Measurements from ENCODE around the gene CHMP4A.

Gene CHMP4A

DNA sequence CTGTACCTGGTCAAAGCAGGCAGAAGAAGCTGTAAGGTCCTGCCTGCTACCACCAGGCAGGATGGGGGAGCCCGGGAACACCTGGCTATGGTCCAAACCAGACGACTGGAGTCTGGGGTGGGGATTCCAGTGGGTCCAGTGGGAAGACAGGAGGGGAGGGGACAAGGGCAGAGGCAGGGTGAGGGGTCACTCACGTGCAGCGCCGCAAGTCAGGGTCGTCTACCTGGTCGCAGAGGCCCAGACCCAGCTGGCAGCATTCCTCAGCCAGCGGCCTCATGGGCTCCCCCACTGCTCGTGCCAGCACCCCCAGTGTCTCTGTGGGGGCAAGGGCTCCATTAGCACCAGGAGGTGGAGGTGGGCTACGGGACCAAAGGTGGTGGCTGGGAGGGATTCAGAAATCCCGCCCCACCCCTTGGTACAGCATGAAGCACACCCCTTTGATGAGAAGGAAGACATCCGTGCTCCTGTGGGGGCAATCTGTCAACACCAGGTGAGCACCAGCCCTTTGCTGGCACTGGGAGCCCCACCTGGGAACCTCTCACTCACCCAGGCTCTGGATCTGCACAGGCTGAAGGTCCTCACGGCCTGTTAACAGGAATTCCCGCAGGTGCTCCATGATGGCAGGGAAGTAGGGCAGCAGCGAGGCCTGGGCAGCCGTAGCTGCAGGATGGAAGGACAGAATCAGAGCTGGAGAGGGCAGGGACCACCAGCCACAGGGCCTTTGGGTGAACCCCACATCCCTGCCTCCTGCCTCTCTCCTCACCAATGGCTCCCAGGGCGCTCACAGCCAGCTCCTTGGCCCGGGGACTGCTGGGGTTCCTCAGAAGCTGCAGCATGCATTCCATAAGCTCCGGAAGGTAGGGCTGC is 29.0 kb downstream of the CHMP4A start:
- no peak overlapping the region for H3K27ac Mint-ChIP-seq
- peaks cover 7% of the 10 kb centered on the region for H3K36me3 Mint-ChIP-seq
- H3K27me3 Mint-ChIP-seq: no peaks in the 10 kb centered on the region
- peaks cover 18% of the 10 kb centered on the region for H3K4me1 Mint-ChIP-seq (ENCODE audit: low read depth)
- no peaks in the 10 kb centered on the region for H3K9me3 Mint-ChIP-seq (ENCODE audit: low read depth)
- H3K4me3 Mint-ChIP-seq: no peak overlapping the region

DNA sequence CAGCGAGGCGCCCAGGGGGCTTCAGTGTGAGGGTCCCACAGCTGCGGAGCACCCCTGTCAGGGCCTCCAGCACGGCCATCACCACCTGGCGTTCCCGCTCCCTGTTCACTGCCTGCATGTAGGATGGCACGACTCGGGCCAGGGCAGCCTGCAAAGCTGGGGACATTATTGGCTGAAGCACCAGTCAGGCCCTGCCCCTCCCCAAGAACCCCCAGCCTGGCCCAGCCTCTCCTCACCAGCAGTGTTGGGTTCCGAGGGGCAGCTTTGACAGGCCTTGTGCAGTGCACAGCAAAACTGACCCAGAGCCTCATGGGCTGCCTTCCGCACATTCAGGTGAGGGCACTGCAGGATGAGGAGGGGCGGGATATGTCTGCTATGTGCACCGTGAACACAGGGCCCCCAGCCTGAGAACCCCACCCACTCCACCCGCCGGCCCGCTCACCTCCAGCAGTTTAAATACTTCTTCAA is 30.2 kb downstream of the CHMP4A start:
- peaks cover 5% of the 10 kb centered on the region for H3K36me3 Mint-ChIP-seq
- H3K4me1 Mint-ChIP-seq (ENCODE audit: low read depth): peaks cover 12% of the 10 kb centered on the region
- H3K4me3 Mint-ChIP-seq: no peak overlapping the region
- H3K9me3 Mint-ChIP-seq (ENCODE audit: low read depth): no peaks in the 10 kb centered on the region
- no peaks in the 10 kb centered on the region for H3K27me3 Mint-ChIP-seq
- no peak overlapping the region for H3K27ac Mint-ChIP-seq

DNA sequence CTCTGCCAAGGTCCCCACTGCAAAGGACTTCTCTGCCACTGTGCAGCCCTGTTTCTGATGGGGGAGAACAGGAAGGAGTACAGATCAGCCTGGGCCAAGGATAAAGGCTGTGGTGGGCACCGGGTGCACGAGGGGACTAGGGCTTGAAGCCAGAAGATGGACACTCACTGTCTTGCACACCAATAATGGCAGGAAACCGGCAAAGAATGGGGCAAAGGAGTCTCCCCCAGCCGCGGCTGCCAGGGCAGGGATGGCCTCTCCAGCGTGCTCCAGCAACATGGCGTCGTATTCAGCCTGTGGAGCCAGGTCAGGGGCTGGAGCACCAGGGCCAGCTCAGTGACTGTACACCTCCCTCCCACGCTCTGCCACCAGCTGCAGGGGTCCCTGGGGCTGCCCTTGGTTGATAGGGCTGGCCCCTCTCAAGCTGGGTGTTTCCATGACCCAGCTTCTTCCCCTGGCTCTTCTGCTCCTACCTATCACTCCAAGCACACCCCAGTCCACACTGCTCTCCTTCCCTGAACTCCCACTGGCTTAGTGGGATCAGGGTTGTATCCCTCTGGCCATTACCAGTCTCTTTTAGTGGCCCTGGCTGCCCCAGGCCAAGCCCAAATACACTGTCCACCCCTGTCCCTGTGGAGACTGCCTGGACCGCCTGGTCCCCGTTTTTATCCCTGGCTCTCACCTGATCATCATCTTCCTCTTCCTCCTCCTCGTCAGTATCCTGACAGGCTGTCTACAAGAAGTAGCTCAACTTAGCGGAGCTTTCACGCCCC is 31.0 kb downstream of the CHMP4A start:
- H3K36me3 Mint-ChIP-seq: peaks cover 3% of the 10 kb centered on the region

DNA sequence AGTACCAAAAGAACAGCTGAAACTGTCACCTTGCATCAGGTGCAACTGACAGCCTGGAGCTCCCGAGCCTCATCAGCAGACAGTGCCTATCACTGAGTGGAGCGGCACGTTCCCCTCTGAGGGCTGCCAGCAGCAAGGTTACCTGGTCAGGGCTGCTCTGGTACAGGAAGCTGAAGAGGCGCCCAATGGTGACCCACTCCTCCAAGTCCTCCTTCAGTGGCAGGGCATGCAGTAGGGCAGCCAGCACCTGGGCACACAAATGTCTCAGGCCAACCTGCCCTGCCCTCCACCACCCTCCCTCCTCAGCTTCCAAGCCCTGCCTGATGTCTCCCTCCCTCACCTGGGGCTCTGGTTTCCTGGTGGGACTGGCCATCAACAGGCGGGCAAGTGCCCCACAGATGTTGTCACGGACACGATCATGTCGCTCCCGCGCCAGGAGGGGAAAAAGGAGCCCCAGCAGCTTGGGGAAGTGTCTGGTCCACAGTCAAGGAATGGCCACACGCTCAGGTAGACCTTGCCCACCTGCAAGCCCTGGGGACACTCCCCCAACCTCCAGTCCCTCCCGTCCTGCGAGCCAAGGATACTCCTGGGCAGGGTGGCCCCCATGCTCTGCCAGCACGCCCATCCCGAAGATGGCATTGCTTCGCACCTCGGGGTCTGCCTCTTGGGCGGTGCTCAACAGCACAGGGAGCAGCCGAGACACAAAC is 31.8 kb downstream of the CHMP4A start:
- Mint-ChIP-seq H3K27me3 (no peaks in the 10 kb centered on the region), H3K4me3 (no peak overlapping the region), H3K36me3 (no peaks in the 10 kb centered on the region), H3K9me3 (ENCODE audit: low read depth) (no peaks in the 10 kb centered on the region), H3K4me1 (ENCODE audit: low read depth) (peaks cover 3% of the 10 kb centered on the region), H3K27ac (peak overlapping the region; percentile 64)

More for the DNA sequence above, 31.0 kb downstream of the CHMP4A start:
- Mint-ChIP-seq H3K9me3 (ENCODE audit: low read depth) (no peaks in the 10 kb centered on the region), H3K27ac (peak overlapping the region; percentile 64), H3K4me3 (no peak overlapping the region), H3K27me3 (no peaks in the 10 kb centered on the region), H3K4me1 (ENCODE audit: low read depth) (peaks cover 7% of the 10 kb centered on the region)

DNA sequence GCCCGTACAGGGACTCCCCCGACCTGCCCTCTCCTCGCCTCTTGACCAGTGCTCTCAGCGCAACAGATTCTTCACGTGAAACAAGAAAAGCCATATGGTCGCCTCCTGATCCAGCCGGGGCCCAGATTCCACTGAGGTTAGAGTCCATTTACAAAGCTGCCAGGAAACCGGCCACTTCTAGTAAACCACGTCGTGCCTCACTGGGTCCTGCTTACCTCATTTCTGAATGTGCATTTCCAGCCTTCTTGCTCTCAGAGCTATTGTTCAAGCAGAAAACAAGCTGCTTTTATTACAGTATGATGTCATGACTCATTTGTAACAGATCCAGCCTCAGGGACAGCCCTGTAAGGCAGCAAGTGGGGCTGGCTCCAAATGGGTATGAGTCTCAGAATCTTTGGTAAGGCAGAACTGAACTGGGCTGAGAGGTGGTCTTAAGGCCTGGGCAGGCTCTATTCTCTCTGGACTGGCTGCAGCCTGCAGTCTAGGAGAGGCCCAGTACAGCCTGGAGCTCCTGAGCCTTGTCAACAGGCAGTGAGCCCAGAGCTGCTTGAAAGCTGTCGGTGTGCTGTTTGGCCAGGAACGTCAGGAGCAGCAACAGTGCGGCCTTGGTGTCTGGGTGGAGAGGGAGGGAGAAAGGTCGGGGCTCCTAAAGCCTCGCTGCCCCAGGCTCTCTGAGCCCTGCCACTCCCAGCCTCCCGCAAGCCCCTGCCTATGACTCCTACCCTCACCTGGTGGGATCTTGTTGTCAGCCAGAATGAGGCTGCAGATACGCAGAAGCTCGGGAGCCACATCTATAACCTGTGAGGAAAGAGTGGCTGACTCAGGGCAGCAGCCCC is 33.1 kb downstream of the CHMP4A start:
- Mint-ChIP-seq H3K27ac (no peak overlapping the region), H3K27me3 (no peaks in the 10 kb centered on the region), H3K4me3 (no peak overlapping the region), H3K4me1 (ENCODE audit: low read depth) (peaks cover 3% of the 10 kb centered on the region), H3K9me3 (ENCODE audit: low read depth) (no peaks in the 10 kb centered on the region), H3K36me3 (no peaks in the 10 kb centered on the region)

DNA sequence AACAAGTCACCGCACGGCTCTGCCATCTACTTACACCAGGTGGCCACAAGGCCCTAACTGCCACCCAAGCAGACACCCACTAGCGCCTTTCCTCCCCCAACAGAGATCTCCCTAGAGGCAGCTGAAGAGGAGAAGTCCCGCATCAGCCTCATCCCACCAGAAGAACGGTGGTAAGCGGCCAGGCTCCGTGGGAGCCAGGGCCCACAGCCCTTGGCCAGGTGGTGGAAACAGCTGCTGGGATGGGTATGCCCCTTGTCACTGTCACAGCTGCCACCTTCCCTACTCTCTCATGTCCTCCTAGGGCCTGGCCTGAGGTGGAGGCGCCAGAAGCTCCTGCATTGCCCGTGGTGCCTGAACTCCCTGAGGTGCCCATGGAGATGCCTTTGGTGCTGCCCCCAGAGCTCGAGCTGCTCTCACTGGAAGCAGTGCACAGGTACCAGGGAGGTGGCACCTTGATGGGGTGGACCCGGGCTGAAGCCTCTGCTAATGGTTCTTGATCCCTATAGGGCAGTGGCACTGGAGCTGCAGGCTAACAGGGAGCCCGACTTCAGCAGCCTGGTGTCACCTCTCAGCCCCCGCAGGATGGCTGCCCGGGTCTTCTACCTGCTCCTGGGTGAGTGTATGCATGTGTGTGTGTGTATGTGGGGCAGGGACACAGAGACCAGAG is 33.9 kb downstream of the CHMP4A start:
- Mint-ChIP-seq H3K27me3 (no peaks in the 10 kb centered on the region), H3K4me1 (ENCODE audit: low read depth) (peaks cover 6% of the 10 kb centered on the region), H3K27ac (peak overlapping the region; percentile 43), H3K36me3 (no peaks in the 10 kb centered on the region), H3K9me3 (ENCODE audit: low read depth) (no peaks in the 10 kb centered on the region), H3K4me3 (no peak overlapping the region)

DNA sequence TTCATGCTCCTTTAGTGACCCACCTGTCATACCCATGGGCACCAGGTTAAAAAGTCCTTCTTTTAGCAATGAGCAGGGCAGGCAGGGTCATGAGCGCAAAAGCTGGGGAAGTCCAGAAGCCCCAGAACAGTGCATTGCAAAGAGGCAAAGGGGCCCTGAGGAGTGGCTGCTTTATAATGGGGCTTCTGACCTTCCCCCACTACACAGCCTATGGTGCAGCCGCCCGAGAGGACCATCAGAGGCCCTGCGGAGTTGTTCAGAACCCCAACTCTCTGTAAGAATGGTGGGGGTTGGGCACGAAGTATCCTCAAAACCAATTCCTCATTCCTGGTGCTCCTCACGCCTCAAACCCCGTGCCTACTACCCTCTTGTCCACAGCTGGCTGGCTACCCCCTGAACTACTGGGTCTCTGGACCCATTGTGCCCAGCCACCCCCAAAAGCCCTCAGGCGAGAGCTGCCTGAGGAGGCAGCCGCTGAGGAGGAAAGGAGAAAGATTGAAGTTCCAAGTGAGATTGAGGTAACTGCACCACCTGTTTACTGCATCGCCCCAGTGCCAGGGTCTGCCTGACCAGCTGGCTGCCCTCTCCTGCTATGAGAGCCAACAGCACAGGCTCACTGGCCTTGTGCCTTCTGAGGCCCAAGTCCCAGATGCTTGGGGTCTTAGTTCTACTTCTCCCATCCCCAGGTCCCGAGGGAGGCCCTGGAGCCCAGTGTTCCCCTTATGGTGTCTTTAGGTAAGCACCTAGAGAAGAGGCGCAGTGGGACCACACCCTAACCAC is 34.7 kb downstream of the CHMP4A start:
- no peaks in the 10 kb centered on the region for H3K27me3 Mint-ChIP-seq
- H3K36me3 Mint-ChIP-seq: no peaks in the 10 kb centered on the region
- H3K9me3 Mint-ChIP-seq (ENCODE audit: low read depth): no peaks in the 10 kb centered on the region
- no peak overlapping the region for H3K4me3 Mint-ChIP-seq
- H3K4me1 Mint-ChIP-seq (ENCODE audit: low read depth): peaks cover 6% of the 10 kb centered on the region
- H3K27ac Mint-ChIP-seq: no peak overlapping the region

DNA sequence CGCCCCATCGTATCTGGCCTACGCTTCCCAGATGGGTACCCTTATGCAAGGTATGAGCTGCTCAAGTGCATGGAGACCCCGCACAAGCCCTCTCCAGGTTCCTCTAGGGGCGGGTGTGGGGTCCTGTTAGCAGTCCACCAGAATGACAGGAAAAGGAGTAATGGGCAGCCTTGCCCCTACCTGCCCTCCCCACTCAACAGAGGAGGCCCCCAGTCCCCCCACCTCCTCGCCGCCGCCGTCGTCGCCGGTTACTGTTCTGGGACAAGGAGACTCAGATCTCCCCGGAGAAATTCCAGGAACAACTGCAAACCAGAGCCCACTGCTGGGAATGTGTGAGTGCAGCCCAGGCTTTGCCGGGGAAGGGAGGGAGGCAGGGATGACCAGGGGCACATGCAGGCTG is 35.4 kb downstream of the CHMP4A start:
- H3K27ac Mint-ChIP-seq: no peak overlapping the region
- H3K27me3 Mint-ChIP-seq: no peaks in the 10 kb centered on the region
- no peaks in the 10 kb centered on the region for H3K9me3 Mint-ChIP-seq (ENCODE audit: low read depth)
- no peak overlapping the region for H3K4me3 Mint-ChIP-seq
- no peaks in the 10 kb centered on the region for H3K36me3 Mint-ChIP-seq
- H3K4me1 Mint-ChIP-seq (ENCODE audit: low read depth): peaks cover 7% of the 10 kb centered on the region

DNA sequence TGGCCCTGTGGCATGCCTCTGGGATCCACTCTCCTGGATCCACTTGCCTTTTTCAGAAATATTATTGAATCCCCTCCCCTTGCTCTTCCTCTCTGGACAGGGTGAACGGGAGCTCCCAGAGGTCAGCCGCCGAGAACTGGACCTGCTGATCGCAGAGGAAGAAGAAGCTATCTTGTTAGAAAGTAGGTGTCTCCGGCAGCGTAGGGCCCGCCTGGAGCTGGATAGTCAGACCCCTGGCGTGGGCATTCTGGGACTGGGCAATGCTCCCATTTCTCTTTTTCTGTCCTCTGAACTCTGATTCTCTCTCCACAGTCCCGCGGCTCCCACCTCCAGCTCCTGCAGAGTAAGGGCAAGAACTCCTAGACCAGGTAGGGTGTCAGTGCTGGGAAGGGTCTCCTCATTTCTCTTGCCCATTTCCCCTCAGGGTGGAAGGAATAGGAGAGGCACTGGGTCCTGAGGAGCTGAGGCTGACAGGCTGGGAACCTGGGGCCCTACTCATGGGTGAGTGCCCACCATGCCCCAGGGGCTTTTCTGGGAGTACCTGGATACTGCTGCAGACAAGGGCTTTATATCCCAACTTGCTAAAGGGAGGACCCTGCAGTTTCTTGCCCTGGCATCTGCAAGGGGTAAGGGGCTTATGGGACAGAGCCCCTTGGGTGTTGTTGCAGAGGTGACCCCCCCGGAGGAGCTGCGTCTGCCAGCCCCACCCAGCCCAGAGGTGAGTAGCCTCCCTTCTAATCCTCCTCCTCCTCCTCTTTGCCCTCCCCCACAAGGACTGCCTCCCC is 36.1 kb downstream of the CHMP4A start:
- Mint-ChIP-seq H3K4me1 (ENCODE audit: low read depth) (peaks cover 10% of the 10 kb centered on the region), H3K4me3 (no peak overlapping the region), H3K9me3 (ENCODE audit: low read depth) (no peaks in the 10 kb centered on the region), H3K27ac (peak overlapping the region; percentile 37), H3K36me3 (no peaks in the 10 kb centered on the region), H3K27me3 (no peaks in the 10 kb centered on the region)

DNA sequence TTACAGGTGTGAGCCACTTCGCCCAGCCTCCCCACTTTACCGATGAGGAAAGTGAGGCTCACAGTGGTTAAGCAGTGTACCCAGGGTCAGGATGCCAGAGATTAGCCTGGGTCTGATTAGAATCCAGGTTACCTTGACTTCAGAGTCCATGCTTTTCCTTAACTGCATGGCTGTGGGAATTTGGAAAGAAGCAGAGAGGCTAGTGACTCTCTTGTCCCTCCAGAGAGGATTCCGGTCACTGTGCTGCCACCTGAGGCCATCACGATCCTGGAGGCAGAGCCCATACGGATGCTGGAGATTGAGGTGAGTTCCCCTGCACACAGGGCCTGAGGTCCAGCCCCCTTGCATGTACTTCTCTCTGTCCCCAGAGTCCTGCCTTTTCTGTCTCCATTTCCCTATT is 36.7 kb downstream of the CHMP4A start:
- Mint-ChIP-seq H3K27ac (peak overlapping the region; percentile 37), H3K4me3 (no peak overlapping the region), H3K9me3 (ENCODE audit: low read depth) (no peaks in the 10 kb centered on the region), H3K36me3 (no peaks in the 10 kb centered on the region), H3K27me3 (no peaks in the 10 kb centered on the region), H3K4me1 (ENCODE audit: low read depth) (peaks cover 11% of the 10 kb centered on the region)

DNA sequence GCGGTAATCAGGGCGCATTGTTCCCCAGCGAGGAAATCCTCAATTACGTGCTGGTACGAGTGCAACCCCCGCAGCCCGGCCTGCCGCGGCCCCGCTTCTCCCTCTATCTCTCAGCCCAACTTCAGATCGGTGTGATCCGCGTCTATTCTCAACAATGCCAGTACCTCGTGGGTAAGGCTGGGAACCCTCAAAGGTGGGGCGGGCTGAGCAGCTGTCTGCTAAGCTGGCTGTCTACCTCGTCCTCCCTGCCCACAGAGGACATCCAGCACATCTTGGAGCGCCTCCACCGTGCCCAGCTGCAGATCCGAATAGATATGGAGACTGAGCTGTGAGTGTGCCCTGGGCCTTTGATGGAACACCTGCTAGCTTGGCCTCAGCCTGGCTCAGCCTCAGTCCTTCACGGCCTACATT is 40.4 kb downstream of the CHMP4A start:
- no peaks in the 10 kb centered on the region for H3K9me3 Mint-ChIP-seq (ENCODE audit: low read depth)
- H3K4me1 Mint-ChIP-seq (ENCODE audit: low read depth): peaks cover 20% of the 10 kb centered on the region
- H3K27ac Mint-ChIP-seq: peak overlapping the region; percentile 34
- H3K27me3 Mint-ChIP-seq: no peaks in the 10 kb centered on the region
- peaks cover 5% of the 10 kb centered on the region for H3K36me3 Mint-ChIP-seq
- H3K4me3 Mint-ChIP-seq: peak overlapping the region; percentile 58

DNA sequence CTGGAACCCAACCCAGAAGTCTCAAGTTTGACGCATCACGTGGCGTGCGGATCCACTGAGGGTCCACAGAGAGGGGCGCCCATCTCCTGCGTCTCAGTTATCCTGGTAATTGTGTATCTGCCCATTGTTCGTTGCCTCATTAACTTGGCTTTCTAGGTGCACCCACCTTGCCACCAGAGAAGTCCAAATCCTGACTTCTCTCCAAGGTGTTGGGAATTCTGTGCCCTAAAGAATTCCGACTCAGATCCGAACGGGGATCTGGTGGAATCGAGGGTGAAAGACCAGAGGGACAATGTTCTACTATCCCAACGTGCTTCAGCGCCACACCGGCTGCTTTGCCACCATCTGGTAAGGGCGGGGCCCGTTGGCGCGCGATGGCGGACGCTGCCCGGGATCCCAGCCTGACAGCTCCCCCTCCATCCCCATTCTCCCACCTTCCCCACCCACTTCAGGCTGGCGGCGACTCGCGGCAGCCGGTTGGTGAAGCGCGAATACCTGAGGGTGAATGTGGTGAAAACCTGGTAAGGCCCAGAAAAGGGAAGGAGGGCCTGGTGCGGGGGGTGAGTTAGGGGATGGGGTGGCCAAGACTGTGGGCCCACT is 40.9 kb downstream of the CHMP4A start:
- H3K36me3 Mint-ChIP-seq: peaks cover 5% of the 10 kb centered on the region
- H3K4me3 Mint-ChIP-seq: peak overlapping the region; percentile 83
- H3K4me1 Mint-ChIP-seq (ENCODE audit: low read depth): peaks cover 24% of the 10 kb centered on the region
- H3K9me3 Mint-ChIP-seq (ENCODE audit: low read depth): no peaks in the 10 kb centered on the region
- no peaks in the 10 kb centered on the region for H3K27me3 Mint-ChIP-seq
- H3K27ac Mint-ChIP-seq: peak overlapping the region; percentile 70
